Measurements from ENCODE around the gene VAMP2.

VAMP2 gene

GRCh38 chr17:8138374-8138671, 24.4 kb downstream of the VAMP2 start:
- Mint-ChIP-seq H3K27me3 (ENCODE audit: low read depth) (peaks cover 8% of the 10 kb centered on the region), H3K27ac (no peak overlapping the region), H3K36me3 (ENCODE audit: low read depth) (peaks cover 17% of the 10 kb centered on the region), H3K4me3 (no peak overlapping the region), H3K9me3 (no peaks in the 10 kb centered on the region), H3K4me1 (no peaks in the 10 kb centered on the region)
- no peak for TF ChIP-seq CTCF (IDR thresholded peaks at IDR 0.05; ENCODE audit: unreplicated experiment in 3 of 3)

GRCh38 chr17:8137645-8138373, 24.9 kb downstream of the VAMP2 start:
- Mint-ChIP-seq H3K36me3 (ENCODE audit: low read depth) (peaks cover 16% of the 10 kb centered on the region), H3K4me3 (no peak overlapping the region), H3K27me3 (ENCODE audit: low read depth) (peaks cover 11% of the 10 kb centered on the region), H3K27ac (no peak overlapping the region), H3K4me1 (no peaks in the 10 kb centered on the region), H3K9me3 (no peaks in the 10 kb centered on the region)
- no peak for TF ChIP-seq CTCF (IDR thresholded peaks at IDR 0.05; ENCODE audit: unreplicated experiment in 3 of 3)

GRCh38 chr17:8133941-8134340, 28.8 kb downstream of the VAMP2 start:
- no peak overlapping the region for H3K27ac Mint-ChIP-seq
- H3K4me3 Mint-ChIP-seq, result no peak overlapping the region
- TF ChIP-seq CTCF (IDR thresholded peaks at IDR 0.05; ENCODE audit: unreplicated experiment in 3 of 3), result no peak
- H3K9me3 Mint-ChIP-seq, result no peaks in the 10 kb centered on the region
- no peaks in the 10 kb centered on the region for H3K36me3 Mint-ChIP-seq (ENCODE audit: low read depth)
- H3K27me3 Mint-ChIP-seq (ENCODE audit: low read depth), result peaks cover 25% of the 10 kb centered on the region
- H3K4me1 Mint-ChIP-seq, result no peaks in the 10 kb centered on the region

GRCh38 chr17:8133399-8133798, 29.3 kb downstream of the VAMP2 start:
- Mint-ChIP-seq H3K9me3 (no peaks in the 10 kb centered on the region), H3K27ac (no peak overlapping the region), H3K27me3 (ENCODE audit: low read depth) (peaks cover 26% of the 10 kb centered on the region), H3K4me3 (no peak overlapping the region), H3K36me3 (ENCODE audit: low read depth) (no peaks in the 10 kb centered on the region), H3K4me1 (no peaks in the 10 kb centered on the region)
- no peak for TF ChIP-seq CTCF (IDR thresholded peaks at IDR 0.05; ENCODE audit: unreplicated experiment in 3 of 3)

GRCh38 chr17:8131844-8132441, 30.8 kb downstream of the VAMP2 start:
- H3K4me3 Mint-ChIP-seq, result no peak overlapping the region
- H3K36me3 Mint-ChIP-seq (ENCODE audit: low read depth), result no peaks in the 10 kb centered on the region
- peaks cover 5% of the 10 kb centered on the region for H3K4me1 Mint-ChIP-seq
- H3K9me3 Mint-ChIP-seq, result no peaks in the 10 kb centered on the region
- H3K27me3 Mint-ChIP-seq (ENCODE audit: low read depth), result peaks cover 31% of the 10 kb centered on the region
- TF ChIP-seq CTCF (IDR thresholded peaks at IDR 0.05; ENCODE audit: unreplicated experiment in 3 of 3), result no peak
- no peak overlapping the region for H3K27ac Mint-ChIP-seq
